HG03066 (cell line): Measurements from ENCODE around the gene C1orf159.

ENCODE experiments used
- ATAC-seq: cut with Tn5 transposase; IDR thresholded peaks from one replicate; pipeline ENCODE4 v1.9.1; 2021; ENCODE audit warnings: low read depth; ENCODE audit not compliant: unreplicated experiment

The C1orf159 gene

DNA sequence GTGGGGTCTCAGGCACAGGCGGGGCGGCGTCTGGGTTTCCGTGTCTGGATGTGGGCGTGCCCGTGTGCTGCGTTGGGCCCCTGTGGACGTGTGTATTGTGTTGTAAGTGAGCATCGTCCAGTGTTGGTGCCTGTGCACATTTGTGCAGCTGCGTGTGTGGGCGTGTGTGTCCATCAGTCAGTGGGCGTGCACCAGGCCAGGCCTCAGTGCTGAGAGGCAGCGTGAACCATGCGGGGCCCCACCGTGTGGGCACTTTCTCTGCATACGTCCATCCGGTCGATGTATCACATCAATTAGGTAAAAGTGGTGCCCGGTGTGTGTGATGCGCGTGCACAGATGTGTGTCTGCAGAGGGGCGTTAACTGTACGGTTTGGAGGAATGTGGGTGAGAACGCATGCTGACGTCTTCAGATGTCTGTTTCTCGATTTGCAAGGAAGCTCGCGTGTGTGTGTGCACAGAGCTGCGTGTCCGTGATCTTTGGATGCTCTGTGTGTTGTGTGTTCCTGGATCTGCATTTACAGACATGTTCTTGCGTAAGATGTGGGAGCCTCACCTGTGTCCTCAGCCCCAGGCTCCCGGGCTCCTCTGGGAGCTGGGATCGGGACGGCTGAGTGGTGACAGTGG lies 71.3 kb downstream of the C1orf159 start:
- no peak for ATAC-seq

DNA sequence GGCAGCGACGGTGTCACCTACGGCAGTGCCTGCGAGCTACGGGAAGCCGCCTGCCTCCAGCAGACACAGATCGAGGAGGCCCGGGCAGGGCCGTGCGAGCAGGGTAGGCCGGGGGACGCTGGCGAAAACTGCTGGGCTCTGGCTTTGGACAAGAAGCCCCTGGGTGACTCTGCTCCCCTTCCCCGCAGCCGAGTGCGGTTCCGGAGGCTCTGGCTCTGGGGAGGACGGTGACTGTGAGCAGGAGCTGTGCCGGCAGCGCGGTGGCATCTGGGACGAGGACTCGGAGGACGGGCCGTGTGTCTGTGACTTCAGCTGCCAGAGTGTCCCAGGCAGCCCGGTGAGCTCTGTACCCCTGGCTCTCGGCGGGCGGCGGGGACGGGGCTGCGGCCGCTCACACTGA lies 72.0 kb downstream of the C1orf159 start:
- no peak for ATAC-seq

DNA sequence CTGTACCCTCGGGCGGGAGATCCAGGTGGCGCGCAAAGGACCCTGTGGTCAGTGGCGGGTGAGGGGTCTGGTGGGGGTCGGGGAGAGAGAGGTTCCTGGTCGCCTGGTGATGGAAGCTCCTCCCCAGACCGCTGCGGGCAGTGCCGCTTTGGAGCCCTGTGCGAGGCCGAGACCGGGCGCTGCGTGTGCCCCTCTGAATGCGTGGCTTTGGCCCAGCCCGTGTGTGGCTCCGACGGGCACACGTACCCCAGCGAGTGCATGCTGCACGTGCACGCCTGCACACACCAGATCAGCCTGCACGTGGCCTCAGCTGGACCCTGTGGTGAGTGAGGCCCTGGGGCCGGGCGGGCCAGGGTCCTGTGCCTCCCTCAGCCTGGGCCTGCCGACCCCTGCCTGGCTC lies 72.5 kb downstream of the C1orf159 start:
- no peak for ATAC-seq

DNA sequence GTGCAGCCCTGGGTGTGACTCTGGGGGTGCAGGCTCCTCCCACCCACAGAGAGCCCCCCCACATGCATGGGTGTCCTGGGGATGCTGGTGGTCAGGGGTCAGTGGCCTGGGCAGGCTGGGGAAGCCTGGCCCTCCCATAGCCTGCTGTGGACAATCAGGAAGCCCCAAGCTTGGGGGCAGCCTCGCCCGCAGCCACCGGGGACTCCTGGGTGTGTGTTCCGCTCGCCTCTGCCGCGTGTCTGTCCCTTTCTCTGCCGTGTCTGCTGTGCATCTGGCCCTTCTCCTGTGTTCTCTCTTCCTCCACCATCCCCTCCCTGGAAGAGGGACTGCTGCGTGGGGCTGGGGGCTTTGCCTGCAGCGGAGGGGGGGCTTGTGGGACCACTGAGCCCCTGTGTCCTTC lies 73.1 kb downstream of the C1orf159 start:
- ATAC-seq, result no peak

- ATAC-seq, result no peak
Observed at GRCh38 chr1:1041873-1042272, 74.0 kb downstream of the C1orf159 start.

- no peak for ATAC-seq
Observed at GRCh38 chr1:1041092-1041523, 74.8 kb downstream of the C1orf159 start.

GRCh38 chr1:1040004-1040991 lies 75.6 kb downstream of the C1orf159 start:
- ATAC-seq, result no peak

DNA sequence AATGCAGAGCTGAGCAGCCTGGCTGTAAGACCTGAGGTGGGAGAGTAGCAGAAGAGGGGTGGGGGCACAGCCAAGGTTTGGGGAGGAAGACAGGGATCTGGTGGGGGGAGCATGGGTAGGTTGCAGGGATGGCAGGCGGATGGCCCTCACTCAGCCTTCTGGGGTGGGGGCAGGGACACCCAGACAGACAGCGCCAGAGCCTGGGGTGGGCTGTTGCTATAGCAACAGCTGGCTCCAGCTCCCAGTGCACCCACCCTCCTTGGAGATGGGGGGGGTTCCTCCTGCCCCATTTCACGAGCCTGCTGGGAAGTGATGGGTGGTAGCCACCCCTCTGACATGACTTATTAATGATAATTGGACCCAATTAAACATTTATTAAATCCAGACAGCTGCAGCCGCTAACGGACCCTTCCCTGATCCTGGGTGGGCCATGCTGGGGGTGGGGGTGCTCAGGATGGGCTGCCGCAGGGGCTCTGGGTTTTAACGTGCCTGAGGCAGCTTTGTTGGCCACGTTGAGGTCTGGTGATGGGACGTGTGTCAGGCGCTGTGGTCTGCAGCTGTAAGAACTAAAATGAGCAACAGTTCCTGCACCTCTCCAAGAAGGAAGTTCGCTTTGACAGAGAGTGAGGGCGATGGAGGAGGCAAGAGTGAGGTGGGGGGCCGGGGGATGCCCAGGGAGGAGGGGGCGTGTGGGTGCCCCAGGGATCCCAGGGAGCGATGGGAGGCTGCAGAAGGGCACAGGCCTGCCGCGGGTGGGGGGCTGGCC lies 76.6 kb downstream of the C1orf159 start:
- ATAC-seq, result no peak

- ATAC-seq, result no peak
Observed at GRCh38 chr1:1038694-1039093, 77.2 kb downstream of the C1orf159 start.

DNA sequence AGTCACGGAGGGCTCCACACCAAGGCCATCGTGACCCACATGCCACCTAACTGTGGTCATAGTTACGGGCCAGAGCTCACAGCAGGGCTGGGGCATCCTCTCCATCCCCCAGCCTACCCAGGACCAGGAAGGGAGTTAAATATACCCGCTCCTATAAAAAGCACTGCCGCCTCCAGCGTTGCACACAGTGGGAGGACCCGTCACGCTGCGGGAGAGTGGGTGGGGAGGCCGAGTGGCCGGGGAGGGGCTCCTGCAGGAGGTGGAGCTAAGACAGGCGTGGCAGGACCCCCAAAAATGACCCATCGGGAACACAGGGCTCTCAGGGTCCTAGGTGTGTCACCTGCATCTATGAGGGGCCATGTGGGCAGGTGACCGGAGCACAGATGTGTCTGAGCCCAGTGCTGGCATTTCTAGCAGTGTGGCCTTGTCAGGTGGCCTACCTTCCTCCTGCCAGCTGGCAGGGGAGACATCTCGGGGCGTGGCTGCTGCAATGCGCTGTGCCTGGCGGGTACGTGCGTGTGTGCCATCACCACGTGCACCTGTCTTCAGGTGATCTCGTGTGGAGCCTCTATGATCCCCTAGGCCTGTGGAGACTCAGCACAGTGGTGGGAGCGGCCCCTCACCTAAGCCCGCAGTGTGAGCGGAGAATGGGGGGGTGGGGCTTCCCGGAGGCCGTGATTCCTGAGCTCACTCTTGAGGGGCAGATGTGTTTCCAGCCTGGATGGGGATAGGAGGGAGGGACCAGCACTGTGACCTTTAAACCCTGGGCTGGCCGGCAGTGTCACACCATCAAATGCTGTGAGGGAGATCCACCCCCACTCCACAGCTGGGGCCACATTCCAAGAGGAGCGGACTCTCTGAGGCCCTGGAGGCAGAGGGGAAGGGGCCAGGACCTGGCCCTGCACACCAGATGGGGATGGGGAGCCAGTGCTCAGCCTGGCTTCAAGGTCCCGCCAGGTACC lies 78.2 kb downstream of the C1orf159 start:
- no peak for ATAC-seq

GRCh38 chr1:1035291-1035943 lies 80.5 kb downstream of the C1orf159 start:
- no peak for ATAC-seq

DNA sequence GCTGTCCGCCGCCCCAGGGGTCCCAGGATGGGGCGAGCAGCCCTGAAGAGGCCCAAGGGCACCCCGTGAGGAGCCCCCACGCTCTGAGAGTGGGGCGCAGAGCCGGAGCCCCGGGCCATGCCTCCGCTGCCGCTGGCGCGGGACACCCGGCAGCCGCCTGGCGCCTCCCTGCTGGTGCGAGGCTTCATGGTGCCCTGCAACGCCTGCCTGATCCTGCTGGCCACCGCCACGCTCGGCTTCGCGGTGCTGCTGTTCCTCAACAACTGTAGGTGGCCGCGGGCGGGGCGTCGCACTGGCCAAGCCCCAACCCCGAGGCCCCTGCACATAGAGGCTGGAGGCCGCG lies 81.5 kb downstream of the C1orf159 start:
- ATAC-seq, result no peak

DNA sequence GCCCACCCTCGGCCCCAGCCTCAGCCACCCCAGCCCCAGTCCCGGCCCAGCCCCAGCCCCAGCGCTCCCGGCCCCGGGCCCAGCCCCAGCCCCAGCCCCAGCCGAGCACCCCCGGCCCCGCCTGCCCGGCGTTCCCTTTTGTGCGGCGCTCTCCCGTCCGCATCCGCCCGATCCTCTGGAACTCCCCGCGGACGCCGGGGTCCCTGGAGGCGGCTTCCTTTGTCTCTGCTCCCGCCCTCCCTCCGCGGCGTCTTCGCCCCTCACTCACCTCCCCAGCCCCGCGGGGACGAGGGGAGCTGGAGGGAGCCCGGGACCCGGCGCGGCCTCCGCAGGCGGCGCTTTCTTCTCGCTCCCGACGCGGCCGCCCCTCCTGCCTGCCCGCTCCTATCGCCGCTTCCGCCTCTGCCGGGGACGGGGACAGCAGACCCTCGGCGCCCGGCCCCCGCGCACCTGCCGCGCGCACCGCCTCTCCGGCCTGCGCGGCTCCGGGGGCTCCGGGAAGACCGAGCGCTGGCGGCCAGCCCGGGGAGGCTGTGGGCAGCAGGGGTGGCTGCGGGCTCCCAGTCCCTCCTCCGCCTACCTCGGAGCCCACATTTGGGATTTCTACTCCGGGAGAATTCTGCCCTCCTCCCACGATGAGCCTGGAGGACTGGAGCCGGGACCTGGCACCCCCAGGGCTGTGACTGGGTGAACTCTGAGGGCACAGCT lies 82.0 kb downstream of the C1orf159 start:
- ATAC-seq, result no peak

GRCh38 chr1:1033009-1033587 lies 82.8 kb downstream of the C1orf159 start:
- ATAC-seq, result peak; percentile 83

DNA sequence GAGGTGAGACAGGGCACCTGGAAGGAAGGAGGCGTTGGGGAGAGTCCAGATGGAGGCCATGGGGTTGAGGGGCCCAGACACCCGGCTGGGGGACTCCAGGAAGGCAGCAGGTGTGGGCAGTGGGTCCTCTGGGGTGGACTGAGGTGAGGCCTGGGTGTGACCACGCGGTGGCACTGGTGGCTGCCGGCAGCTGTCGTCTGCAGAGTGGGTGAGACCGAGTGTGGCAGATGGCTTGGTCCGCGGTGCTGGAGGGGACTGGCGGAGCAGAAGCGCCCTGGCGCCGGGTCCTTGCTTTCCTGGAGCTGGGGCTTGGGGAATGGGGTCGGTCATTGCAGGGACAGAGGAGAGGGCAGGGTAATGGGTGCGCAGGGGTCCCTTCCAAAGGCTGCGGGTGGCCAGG lies 83.5 kb downstream of the C1orf159 start:
- ATAC-seq, result no peak
